WTC11 (cell line): ENCODE data around the gene NRN1. TPM values are rescaled to one million over a fixed set of nuclear protein-coding genes. Genes with fewer than 3 reads are reported as not detected.

Experiments
- ATAC-seq: fragments of 200-7000 bp; cut with Tn5 transposase; 2 replicates; pipeline ENCODE4 v1.10.0; 2021; ENCODE audit warnings: mild to moderate bottlenecking, moderate library complexity
- CTCF ChIA-PET: fragments of 300-600 bp; sonication (Branson Sonifier 250); formaldehyde crosslinking; loops from one replicate; lab custom pipeline; 2021; ENCODE audit warnings: antibody characterized with exemption; lab: Charles Lee
- POLR2A ChIA-PET: fragments of 350-600 bp; sonication (Branson Sonifier 250); formaldehyde crosslinking; loops from one replicate; lab custom pipeline; 2021; ENCODE audit warnings: antibody characterized with exemption; lab: Charles Lee
- DNase-seq: peaks from one replicate; pipeline ENCODE4 v3.0.0; 2021; ENCODE audit warnings: low spot score
- H3K27ac Mint-ChIP-seq: 2 replicates; pipeline ENCODE4 v1.8.0; 2021; ENCODE audit warnings: mixed read lengths
- H3K27me3 Mint-ChIP-seq: 2 replicates; pipeline ENCODE4 v1.8.0; 2021; ENCODE audit warnings: low read depth, mild to moderate bottlenecking, moderate library complexity, mixed read lengths
- H3K36me3 Mint-ChIP-seq: 2 replicates; pipeline ENCODE4 v1.8.0; 2021; ENCODE audit warnings: mixed read lengths
- H3K4me1 Mint-ChIP-seq: 2 replicates; pipeline ENCODE4 v1.8.0; 2022; ENCODE audit warnings: mixed read lengths
- H3K4me3 Mint-ChIP-seq: 2 replicates; pipeline ENCODE4 v1.8.0; 2021; ENCODE audit warnings: mild to moderate bottlenecking, moderate library complexity, mixed read lengths
- H3K9me3 Mint-ChIP-seq: 2 replicates; pipeline ENCODE4 v1.8.0; 2021; ENCODE audit warnings: mixed read lengths
- AR ChIP-seq: fragments of 250-450 bp; sonication (Bioruptor Pico); IDR thresholded peaks from 2 replicates; pipeline ENCODE4 v1.9.0; 2021; ENCODE audit warnings: mild to moderate bottlenecking
- ARID4B ChIP-seq: sonication (generic); formaldehyde crosslinking; IDR thresholded peaks from 2 replicates; pipeline ENCODE4 v1.8.0; 2023; ENCODE audit warnings: missing genetic modification reagents, mild to moderate bottlenecking, borderline replicate concordance
- E2F5 ChIP-seq: sonication (generic); formaldehyde crosslinking; IDR thresholded peaks from 2 replicates; pipeline ENCODE4 v1.8.1; 2022; ENCODE audit warnings: mild to moderate bottlenecking, moderate library complexity, missing genetic modification reagents
- ESRRA ChIP-seq: sonication (generic); formaldehyde crosslinking; IDR thresholded peaks from 2 replicates; pipeline ENCODE4 v1.8.1; 2022; ENCODE audit warnings: mild to moderate bottlenecking, missing genetic modification reagents, borderline replicate concordance
- ETV6 ChIP-seq: sonication (generic); formaldehyde crosslinking; IDR thresholded peaks from 2 replicates; pipeline ENCODE4 v1.8.1; 2022; ENCODE audit warnings: mild to moderate bottlenecking, missing genetic modification reagents
- GTF2I ChIP-seq: fragments of 250-450 bp; sonication (Bioruptor Pico); conservative IDR thresholded peaks from 2 replicates; pipeline ENCODE4 v1.4.0; 2021; ENCODE audit warnings: mild to moderate bottlenecking
- HMGXB4 ChIP-seq: sonication (generic); formaldehyde crosslinking; IDR thresholded peaks from 2 replicates; pipeline ENCODE4 v1.8.1; 2023; ENCODE audit warnings: mild to moderate bottlenecking, moderate library complexity, missing genetic modification reagents
- IRF2 ChIP-seq: sonication (generic); formaldehyde crosslinking; IDR thresholded peaks from 2 replicates; pipeline ENCODE4 v1.8.0; 2022; ENCODE audit warnings: low read depth, missing genetic modification reagents, borderline replicate concordance
- PRRX2 ChIP-seq: fragments of 250-450 bp; sonication (Bioruptor Pico); IDR thresholded peaks from 2 replicates; pipeline ENCODE4 v1.8.0; 2021; ENCODE audit warnings: mild to moderate bottlenecking
- SMAD3 ChIP-seq: sonication (generic); formaldehyde crosslinking; IDR thresholded peaks from 2 replicates; pipeline ENCODE4 v1.8.0; 2022; ENCODE audit warnings: missing genetic modification reagents, mild to moderate bottlenecking, borderline replicate concordance
- SMAD4 ChIP-seq: sonication (generic); formaldehyde crosslinking; IDR thresholded peaks from 2 replicates; pipeline ENCODE4 v1.8.0; 2022; ENCODE audit warnings: mild to moderate bottlenecking, missing genetic modification reagents
- SOX15 ChIP-seq: fragments of 250-450 bp; sonication (Bioruptor Pico); IDR thresholded peaks from 2 replicates; pipeline ENCODE4 v1.9.0; 2021; ENCODE audit warnings: mild to moderate bottlenecking
- USF1 ChIP-seq: sonication (generic); formaldehyde crosslinking; IDR thresholded peaks from 2 replicates; pipeline ENCODE4 v1.8.0; 2022; ENCODE audit warnings: mild to moderate bottlenecking, missing genetic modification reagents
- ZNF121 ChIP-seq: sonication (generic); formaldehyde crosslinking; IDR thresholded peaks from 2 replicates; pipeline ENCODE4 v1.8.0; 2023; ENCODE audit warnings: missing genetic modification reagents
- ZNF138 ChIP-seq: sonication (generic); formaldehyde crosslinking; conservative IDR thresholded peaks from 2 replicates; pipeline ENCODE4 v1.8.1; 2022; ENCODE audit warnings: mild to moderate bottlenecking, moderate library complexity, missing genetic modification reagents
- ZNF416 ChIP-seq: fragments of 250-450 bp; sonication (Bioruptor Pico); IDR thresholded peaks from 2 replicates; pipeline ENCODE4 v1.9.0; 2021; ENCODE audit warnings: mild to moderate bottlenecking, inconsistent platforms
- ZNF425 ChIP-seq: fragments of 250-450 bp; sonication (Bioruptor Pico); conservative IDR thresholded peaks from 2 replicates; pipeline ENCODE4 v1.9.0; 2021; ENCODE audit warnings: mild to moderate bottlenecking
- total RNA-seq: library from RNA; stranded (reverse); gene quantifications from 3 replicates; pipeline ENCODE4 v1.2.3, GENCODE V29; 2021
- TF ChIP-seq, protein P1 (sequence below): sonication (generic); formaldehyde crosslinking; IDR thresholded peaks from 2 replicates; pipeline ENCODE4 v1.8.1; 2023; ENCODE audit warnings: mild to moderate bottlenecking, missing genetic modification reagents, borderline replicate concordance
- TF ChIP-seq, protein P2 (sequence below): sonication (generic); formaldehyde crosslinking; IDR thresholded peaks from 2 replicates; pipeline ENCODE4 v1.8.1; 2023; ENCODE audit warnings: mild to moderate bottlenecking, missing genetic modification reagents, moderate library complexity

The NRN1 gene
- total RNA-seq, 1 experiment from 2014 or later, result 0.66 TPM

DNA sequence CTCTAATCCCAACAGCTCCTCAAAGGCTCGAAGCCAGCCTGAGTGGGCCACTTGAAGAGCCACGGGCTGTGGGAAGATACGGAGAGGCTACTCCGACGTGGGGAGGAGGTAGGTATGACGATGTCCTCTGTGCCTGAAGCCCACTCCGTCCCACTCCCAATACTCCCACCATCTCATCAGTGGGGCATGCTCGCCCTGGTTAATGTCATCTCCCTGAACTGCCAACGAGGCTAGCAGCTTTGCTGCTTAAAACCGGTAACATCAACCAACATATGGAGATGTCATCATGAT lies 11.1 kb downstream of the NRN1 start:
- H3K27me3 Mint-ChIP-seq, result peaks cover 100% of the 10 kb centered on the region
- ATAC-seq (no peak), DNase-seq (no peak)
- peak overlapping the region; percentile 82 for H3K4me3 Mint-ChIP-seq
- TF ChIP-seq, protein P1, sequence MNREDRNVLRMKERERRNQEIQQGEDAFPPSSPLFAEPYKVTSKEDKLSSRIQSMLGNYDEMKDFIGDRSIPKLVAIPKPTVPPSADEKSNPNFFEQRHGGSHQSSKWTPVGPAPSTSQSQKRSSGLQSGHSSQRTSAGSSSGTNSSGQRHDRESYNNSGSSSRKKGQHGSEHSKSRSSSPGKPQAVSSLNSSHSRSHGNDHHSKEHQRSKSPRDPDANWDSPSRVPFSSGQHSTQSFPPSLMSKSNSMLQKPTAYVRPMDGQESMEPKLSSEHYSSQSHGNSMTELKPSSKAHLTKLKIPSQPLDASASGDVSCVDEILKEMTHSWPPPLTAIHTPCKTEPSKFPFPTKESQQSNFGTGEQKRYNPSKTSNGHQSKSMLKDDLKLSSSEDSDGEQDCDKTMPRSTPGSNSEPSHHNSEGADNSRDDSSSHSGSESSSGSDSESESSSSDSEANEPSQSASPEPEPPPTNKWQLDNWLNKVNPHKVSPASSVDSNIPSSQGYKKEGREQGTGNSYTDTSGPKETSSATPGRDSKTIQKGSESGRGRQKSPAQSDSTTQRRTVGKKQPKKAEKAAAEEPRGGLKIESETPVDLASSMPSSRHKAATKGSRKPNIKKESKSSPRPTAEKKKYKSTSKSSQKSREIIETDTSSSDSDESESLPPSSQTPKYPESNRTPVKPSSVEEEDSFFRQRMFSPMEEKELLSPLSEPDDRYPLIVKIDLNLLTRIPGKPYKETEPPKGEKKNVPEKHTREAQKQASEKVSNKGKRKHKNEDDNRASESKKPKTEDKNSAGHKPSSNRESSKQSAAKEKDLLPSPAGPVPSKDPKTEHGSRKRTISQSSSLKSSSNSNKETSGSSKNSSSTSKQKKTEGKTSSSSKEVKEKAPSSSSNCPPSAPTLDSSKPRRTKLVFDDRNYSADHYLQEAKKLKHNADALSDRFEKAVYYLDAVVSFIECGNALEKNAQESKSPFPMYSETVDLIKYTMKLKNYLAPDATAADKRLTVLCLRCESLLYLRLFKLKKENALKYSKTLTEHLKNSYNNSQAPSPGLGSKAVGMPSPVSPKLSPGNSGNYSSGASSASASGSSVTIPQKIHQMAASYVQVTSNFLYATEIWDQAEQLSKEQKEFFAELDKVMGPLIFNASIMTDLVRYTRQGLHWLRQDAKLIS (CRISPR knock-in tag), result no peak
- no peak for TF ChIP-seq PRRX2
- no peak for TF ChIP-seq ZNF121 (CRISPR knock-in tag)
- TF ChIP-seq ARID4B (CRISPR knock-in tag), result no peak
- no peak for TF ChIP-seq ZNF138 (CRISPR knock-in tag)
- TF ChIP-seq GTF2I (CRISPR knock-in tag), result no peak
- no peak for TF ChIP-seq ESRRA (CRISPR knock-in tag)
- no peak for TF ChIP-seq AR (CRISPR knock-in tag)
- no peak for TF ChIP-seq IRF2 (CRISPR knock-in tag)
- no peak for TF ChIP-seq SOX15 (CRISPR knock-in tag)
- no peak for TF ChIP-seq ZNF416
- no peak for TF ChIP-seq ZNF425 (CRISPR knock-in tag)
- no peak for TF ChIP-seq USF1 (CRISPR knock-in tag)
- no peak for TF ChIP-seq SMAD3
- no peak for TF ChIP-seq ETV6
- TF ChIP-seq, protein P2, sequence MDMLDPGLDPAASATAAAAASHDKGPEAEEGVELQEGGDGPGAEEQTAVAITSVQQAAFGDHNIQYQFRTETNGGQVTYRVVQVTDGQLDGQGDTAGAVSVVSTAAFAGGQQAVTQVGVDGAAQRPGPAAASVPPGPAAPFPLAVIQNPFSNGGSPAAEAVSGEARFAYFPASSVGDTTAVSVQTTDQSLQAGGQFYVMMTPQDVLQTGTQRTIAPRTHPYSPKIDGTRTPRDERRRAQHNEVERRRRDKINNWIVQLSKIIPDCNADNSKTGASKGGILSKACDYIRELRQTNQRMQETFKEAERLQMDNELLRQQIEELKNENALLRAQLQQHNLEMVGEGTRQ, result no peak
- TF ChIP-seq HMGXB4 (CRISPR knock-in tag), result no peak
- TF ChIP-seq SMAD4, result no peak
- no peak for TF ChIP-seq E2F5
- no peak overlapping the region; the same call in 1 of the 2 replicates for H3K27ac Mint-ChIP-seq
- peaks cover 70% of the 10 kb centered on the region for H3K4me1 Mint-ChIP-seq
- ChIA-PET POLR2A (interaction anchor here (1.1 kb wide), 1 partner anchor 11 kb away, joined by 4 read pairs; the partner anchor contains the start of gene NRN1), CTCF (interaction anchor here (0.9 to 4.0 kb wide), 9 partner anchors 7 to 551 kb away, joined by 3 to 21 read pairs (median 4); partner anchors contain the start of gene NRN1)
- H3K36me3 Mint-ChIP-seq, result no peaks in the 10 kb centered on the region
- H3K9me3 Mint-ChIP-seq, result no peaks in the 10 kb centered on the region
